ENCODE measurements around the gene MARF1. TPM values are rescaled to one million over a fixed set of nuclear protein-coding genes. Genes with fewer than 3 reads are reported as not detected.

The MARF1 gene
- total and polyA plus RNA-seq, 9 of the 15 experiments (the other 6 are each of a cell fraction or from before 2014, with no cell fraction given), result 4.7 to 33.2 (median 11.7) TPM

- TF ChIP-seq ETV1 (tag; conservative IDR thresholded peaks at IDR 0.05; ENCODE audit: low read depth) (peak; percentile 37; the same call in 1 of the 2 replicates), NCOA1 (IDR thresholded peaks at IDR 0.05; ENCODE audit: low read depth) (peak; percentile 64), TAF1 (IDR thresholded peaks at IDR 0.05; ENCODE audit: control insufficient read depth, extremely low read depth, insufficient read depth, low read length, severe bottlenecking) (peak; percentile 75), NR2C2 (CRISPR knock-in tag; IDR thresholded peaks at IDR 0.05) (peak; percentile 77), NR2C2 (tag; IDR thresholded peaks at IDR 0.05) (peak; percentile 92), EP400 (IDR thresholded peaks at IDR 0.05) (peak; percentile 56), HNRNPK (IDR thresholded peaks at IDR 0.05; ENCODE audit: low read depth, low read length, poor library complexity, severe bottlenecking) (no peak), RERE (CRISPR knock-in tag; IDR thresholded peaks at IDR 0.05; ENCODE audit: borderline replicate concordance) (no peak), ESRRA (IDR thresholded peaks at IDR 0.05; ENCODE audit: borderline replicate concordance, low read depth) (peak; percentile 69; the same call in 1 of the 2 replicates), RCOR1 (IDR thresholded peaks at IDR 0.05; ENCODE audit: borderline replicate concordance in 1 of 2, low read depth in 2 of 2, low read length in 2 of 2) (peak in 1 of 2 experiments; percentile 77; a peak in 2 of 4 replicates), PRDM10 (IDR thresholded peaks at IDR 0.05; ENCODE audit: partially characterized antibody) (peak; percentile 99), CEBPG (CRISPR knock-in tag; IDR thresholded peaks at IDR 0.05) (0 out of 2 replicates have a peak, but pooled peaks have one; percentile 42), CEBPG (tag; conservative IDR thresholded peaks at IDR 0.05 in 1 of 2, IDR thresholded peaks at IDR 0.05 in 1 of 2) (peak; percentile 4 to 46; a peak in 2 of 4 replicates), NEUROD1 (IDR thresholded peaks at IDR 0.05; ENCODE audit: borderline replicate concordance, low read depth, low read length, partially characterized antibody) (peak; percentile 41)
Observed at GRCh38 chr16:15642557-15643047, 352 bp downstream of the MARF1 start (continued).
